HCT116 (cell line): ENCODE data around the gene MAPKAP1. TPM values are rescaled to one million over a fixed set of nuclear protein-coding genes. Genes with fewer than 3 reads are reported as not detected.
A peak's percentile ranks its signal among the peaks of the same experiment; 100 is the strongest.

Experiments
- ATAC-seq: fragments of 200-7000 bp; cut with Tn5 transposase; 2 replicates; pipeline ENCODE4 v1.9.1; 2020; ENCODE audit warnings: mild to moderate bottlenecking, moderate library complexity
- BruUV-seq: library from RNA; stranded (reverse); fragments of 400-500 nt; replicated peaks from 2 replicates; lab custom pipeline; 2021; lab: Mats Ljungman, UMichigan
- CTCF ChIA-PET: fragments of 300-600 bp; sonication (Branson Sonifier 250); formaldehyde crosslinking; loops from one replicate; lab custom pipeline; 2021; ENCODE audit warnings: antibody characterized with exemption; lab: Charles Lee
- POLR2A ChIA-PET: fragments of 300-600, 350-600 bp; sonication (Branson Sonifier 250); formaldehyde crosslinking; loops from one replicate; lab custom pipeline; 2021; ENCODE audit warnings: antibody characterized with exemption; lab: Charles Lee
- RAD21 ChIA-PET, 2 experiments: fragments of 300-600 bp; sonication (Branson Sonifier 250); formaldehyde crosslinking; loops; one replicate each; lab custom pipeline; 2023; ENCODE audit warnings: low total read pairs in 2 of 2; ENCODE audit not compliant: uncharacterized antibody in 2 of 2, unreplicated experiment in 2 of 2, low non-redundant PET in 1 of 2; lab: Charles Lee
- DNase-seq: peaks from one replicate; pipeline ENCODE4 v3.0.0-alpha.2; 2010; ENCODE audit warnings: low read depth, low spot score
- H2AFZ ChIP-seq: fragments of 200-600 bp; shearing (Covaris generic), sonication (generic); 2 replicates; pipeline ENCODE4 v1.6.1; 2017; ENCODE audit warnings: low read depth, mixed run types, mixed read lengths, antibody characterized with exemption, low read length; ENCODE audit not compliant: poor library complexity, severe bottlenecking
- H3K27ac ChIP-seq: 2 replicates; pipeline ENCODE4 v1.5.1; 2012; ENCODE audit warnings: low read depth, low read length
- H3K27me3 ChIP-seq: fragments of 200-600 bp; sonication (generic); 2 replicates; pipeline ENCODE4 v1.6.1; 2016; ENCODE audit warnings: mixed run types, low read length, mixed read lengths; ENCODE audit not compliant: insufficient read depth
- H3K36me3 ChIP-seq, 2 experiments: fragments of 200-500 bp in 1 of 2; fragments of 200-600 bp in 1 of 2; sonication (Bioruptor generic) in 1 of 2; sonication (generic) in 1 of 2; 2 replicates each; pipeline versions ENCODE4 v1.5.1 to v1.6.1; 2014 to 2016; ENCODE audit warnings: low read length in 2 of 2, inconsistent platforms in 1 of 2, mixed read lengths in 1 of 2, mixed run types in 1 of 2; ENCODE audit not compliant: insufficient read depth in 2 of 2, control insufficient read depth in 1 of 2
- H3K4me1 ChIP-seq, 2 experiments: fragments of 200-600 bp in 1 of 2; sonication (generic) in 1 of 2; 2 replicates each; pipeline versions ENCODE4 v1.5.1 to v1.6.1; 2012 to 2017; ENCODE audit warnings: low read length in 2 of 2, inconsistent platforms in 1 of 2, mild to moderate bottlenecking in 1 of 2, mixed read lengths in 1 of 2, mixed run types in 1 of 2, moderate library complexity in 1 of 2; ENCODE audit not compliant: insufficient read depth in 2 of 2, control insufficient read depth in 1 of 2
- H3K4me2 ChIP-seq: fragments of 200-600 bp; sonication (generic); 2 replicates; pipeline ENCODE4 v1.6.1; 2017; ENCODE audit warnings: mixed run types, low read length, mixed read lengths
- H3K4me3 ChIP-seq, 2 experiments: fragments of 200-600 bp in 1 of 2; sonication (generic) in 1 of 2; replicated peaks in 1 of 2; 2 replicates each; pipeline ENCODE4 v1.5.1; 2011 to 2016; ENCODE audit warnings: low read length in 2 of 2, control low read depth in 1 of 2, low read depth in 1 of 2, mild to moderate bottlenecking in 1 of 2, mixed read lengths in 1 of 2, mixed run types in 1 of 2
- H3K79me2 ChIP-seq: fragments of 200-600 bp; sonication (generic); 2 replicates; pipeline ENCODE4 v1.6.1; 2017; ENCODE audit warnings: mild to moderate bottlenecking, mixed run types, low read length, moderate library complexity, mixed read lengths; ENCODE audit not compliant: insufficient read depth
- H3K9ac ChIP-seq: fragments of 200-600 bp; sonication (generic); 2 replicates; pipeline ENCODE4 v1.6.1; 2016; ENCODE audit warnings: low read length, mixed read lengths
- H3K9me2 ChIP-seq: fragments of 200-600 bp; sonication (generic), shearing (Covaris generic); 2 replicates; pipeline ENCODE4 v1.6.1; 2017; ENCODE audit warnings: mixed run types, mild to moderate bottlenecking, moderate library complexity; ENCODE audit not compliant: insufficient read depth
- H3K9me3 ChIP-seq, 2 experiments: fragments of 200-500 bp in 1 of 2; fragments of 200-600 bp in 1 of 2; sonication (Bioruptor generic) in 1 of 2; sonication (generic) in 1 of 2; 2 replicates each; pipeline ENCODE4 v1.6.1; 2014 to 2017; ENCODE audit warnings: low read length in 2 of 2, mixed read lengths in 2 of 2, inconsistent platforms in 1 of 2, low read depth in 1 of 2, mild to moderate bottlenecking in 1 of 2, mixed run types in 1 of 2, moderate library complexity in 1 of 2; ENCODE audit not compliant: control insufficient read depth in 1 of 2, insufficient read depth in 1 of 2
- H4K20me1 ChIP-seq: fragments of 200-600 bp; sonication (generic), shearing (Covaris generic); 2 replicates; pipeline ENCODE4 v1.6.1; 2017; ENCODE audit warnings: mixed run types, mild to moderate bottlenecking, moderate library complexity; ENCODE audit not compliant: insufficient read depth
- CBX3 ChIP-seq: IDR thresholded peaks from 2 replicates; pipeline ENCODE4 v1.6.1; 2012; ENCODE audit warnings: low read depth
- CEBPB ChIP-seq: IDR thresholded peaks from 2 replicates; pipeline ENCODE4 v1.6.1; 2012; ENCODE audit warnings: low read depth
- EZH2 ChIP-seq: fragments of 200-600 bp; sonication (generic); IDR thresholded peaks from 2 replicates; pipeline ENCODE4 v1.6.1; 2017; ENCODE audit warnings: antibody characterized with exemption, mixed run types
- MAX ChIP-seq: IDR thresholded peaks from 2 replicates; pipeline ENCODE4 v1.6.1; 2012
- POLR2A ChIP-seq: IDR thresholded peaks from 2 replicates; pipeline ENCODE4 v1.7.0; 2011; ENCODE audit warnings: borderline replicate concordance; ENCODE audit not compliant: insufficient read depth, insufficient read length; ENCODE audit errors: extremely low read depth
- POLR2AphosphoS5 ChIP-seq: IDR thresholded peaks from 2 replicates; pipeline ENCODE4 v1.6.1; 2011; ENCODE audit warnings: mild to moderate bottlenecking, low read depth, low read length, moderate library complexity
- RAD21 ChIP-seq: IDR thresholded peaks from 2 replicates; pipeline ENCODE4 v1.6.1; 2012; ENCODE audit warnings: low read depth, mild to moderate bottlenecking
- REST ChIP-seq: IDR thresholded peaks from 2 replicates; pipeline ENCODE4 v1.6.1; 2012; ENCODE audit warnings: low read depth
- SP1 ChIP-seq: IDR thresholded peaks from 2 replicates; pipeline ENCODE4 v1.6.1; 2012; ENCODE audit warnings: low read depth
- SRF ChIP-seq: IDR thresholded peaks from 2 replicates; pipeline ENCODE4 v1.6.1; 2012; ENCODE audit warnings: low read depth
- YY1 ChIP-seq: IDR thresholded peaks from 2 replicates; pipeline ENCODE4 v1.6.1; 2011; ENCODE audit warnings: low read length, low read depth, moderate library complexity, mild to moderate bottlenecking; ENCODE audit not compliant: insufficient replicate concordance; ENCODE audit errors: extremely low read depth
- ZBTB33 ChIP-seq: IDR thresholded peaks from 2 replicates; pipeline ENCODE4 v1.6.1; 2011; ENCODE audit warnings: mild to moderate bottlenecking, low read length, moderate library complexity; ENCODE audit not compliant: insufficient replicate concordance; ENCODE audit errors: extremely low read depth
- ZNF274 ChIP-seq: fragments of 200-500 bp; sonication (Bioruptor generic); IDR thresholded peaks from 2 replicates; pipeline ENCODE4 v1.6.1; 2014; ENCODE audit warnings: mild to moderate bottlenecking, low read depth, low read length, inconsistent platforms
- intact Hi-C: fragments of 100-400 bp; cut with micrococcal nuclease; formaldehyde crosslinking; loops from 2 replicates; pipeline ENCODE4 v1.10.0; 2022
- total RNA-seq: library from RNA; stranded (reverse); gene quantifications from one replicate; pipeline ENCODE4 v1.2.1, GENCODE V29; 2021; ENCODE audit not compliant: unreplicated experiment

Gene MAPKAP1
- total RNA-seq, 1 experiment from 2014 or later = 72.5 TPM

- TF ChIP-seq ZNF274 = no peak
- no peak for TF ChIP-seq YY1
Measured at GRCh38 chr9:125432715-125433385, 274.2 kb downstream of the MAPKAP1 start (continued).

GRCh38 chr9:125431741-125432271 lies 275.2 kb downstream of the MAPKAP1 start:
- Histone ChIP-seq H3K4me3 (no peak overlapping the region), H3K4me2 (no peak overlapping the region), H3K79me2 (no peaks in the 10 kb centered on the region), H3K36me3 (no peaks in the 10 kb centered on the region), H2AFZ (no peak overlapping the region), H3K27ac (no peak overlapping the region), H3K9me3 (no peaks in the 10 kb centered on the region), H3K9ac (no peak overlapping the region), H4K20me1 (no peaks in the 10 kb centered on the region), H3K9me2 (no peaks in the 10 kb centered on the region), H3K4me1 (peaks cover 7 to 18% of the 10 kb centered on the region in 2 experiments; a peak in 3 of 4 replicates), H3K27me3 (no peaks in the 10 kb centered on the region)
- POLR2A ChIA-PET = no interaction called here
- BruUV-seq = no TSS peak
- ATAC-seq (no peak), DNase-seq (no peak)
- intact Hi-C loops = no loop called here
- RAD21 ChIA-PET = no interaction called here
- TF ChIP-seq CEBPB = no peak
- peak; percentile 33; the same call in 1 of the 2 replicates for TF ChIP-seq RAD21
- CTCF ChIA-PET = no interaction called here

- Histone ChIP-seq H3K9me2 (no peaks in the 10 kb centered on the region), H3K27me3 (no peaks in the 10 kb centered on the region), H3K4me3 (no peak overlapping the region), H3K36me3 (no peaks in the 10 kb centered on the region), H4K20me1 (no peaks in the 10 kb centered on the region), H3K4me1 (peaks cover 7 to 25% of the 10 kb centered on the region in 2 experiments; a peak in 3 of 4 replicates), H3K27ac (no peak overlapping the region), H3K9ac (no peak overlapping the region), H3K79me2 (no peaks in the 10 kb centered on the region), H2AFZ (no peak overlapping the region), H3K9me3 (no peaks in the 10 kb centered on the region), H3K4me2 (no peak overlapping the region)
- DNase-seq = no peak
- POLR2A ChIA-PET = no interaction called here
- no peak for ATAC-seq
- RAD21 ChIA-PET = no interaction called here
- CTCF ChIA-PET = no interaction called here
- intact Hi-C loops = no loop called here
- no TSS peak for BruUV-seq
- no peak for TF ChIP-seq ZBTB33
- no peak for TF ChIP-seq POLR2AphosphoS5
- no peak for TF ChIP-seq CBX3
- TF ChIP-seq EZH2 = no peak
- no peak for TF ChIP-seq REST
- TF ChIP-seq SP1 = no peak
- no peak for TF ChIP-seq SRF
- no peak for TF ChIP-seq MAX
- TF ChIP-seq POLR2A = no peak
- TF ChIP-seq RAD21 = no peak
Measured at GRCh38 chr9:125431012-125431305, 276.0 kb downstream of the MAPKAP1 start.
